ENCODE data around the gene SERPINA1. TPM values are rescaled to one million over a fixed set of nuclear protein-coding genes. Genes with fewer than 3 reads are reported as not detected.
"Not testable (repeated sequence)": the region's sequence is repeated elsewhere in the genome, so short reads cannot be mapped to it uniquely, and the experiment has no call there.

The SERPINA1 gene
- 0.58 and 1.4 TPM in 2 replicates for total RNA-seq (2014; rRNA removed; shearing (Covaris generic))
- polyA plus RNA-seq (2015; cell fraction: cytosol; rRNA removed): 2.9 and 3.6 TPM in 2 replicates
- 2.5 and 4.0 TPM in 2 replicates for polyA plus RNA-seq (2015; cell fraction: nucleus; rRNA removed)

GRCh38 chr14:94388384-94389103 lies at the start of gene SERPINA1:
SERPINA1 (minus strand) TSS chr14:94388602; CDS start chr14:94383237, 5,365 bp downstream.
- DNase-seq (ENCODE audit: low read depth): peak; percentile 69

GRCh38 chr14:94428610-94429009 lies 40.2 kb upstream of the SERPINA1 start:
- DNase-seq (ENCODE audit: low read depth): no peak

GRCh38 chr14:94427016-94427613 lies 38.7 kb upstream of the SERPINA1 start:
- no peak for DNase-seq (ENCODE audit: low read depth)

GRCh38 chr14:94426526-94426925 lies 38.1 kb upstream of the SERPINA1 start:
- no peak for DNase-seq (ENCODE audit: low read depth)

- DNase-seq (ENCODE audit: low read depth): no peak
Measured at GRCh38 chr14:94424371-94424770, 36.0 kb upstream of the SERPINA1 start.

GRCh38 chr14:94423453-94424056 lies 35.2 kb upstream of the SERPINA1 start:
- DNase-seq (ENCODE audit: low read depth): peak; percentile 52

GRCh38 chr14:94421316-94421715 lies 32.9 kb upstream of the SERPINA1 start:
- no peak for DNase-seq (ENCODE audit: low read depth)

- not testable (repeated sequence) for DNase-seq (ENCODE audit: low read depth)
Measured at GRCh38 chr14:94417497-94418205, 29.2 kb upstream of the SERPINA1 start.

- DNase-seq (ENCODE audit: low read depth): no peak
Measured at GRCh38 chr14:94412671-94413638, 24.6 kb upstream of the SERPINA1 start.

GRCh38 chr14:94411638-94412037 lies 23.2 kb upstream of the SERPINA1 start:
- no peak for DNase-seq (ENCODE audit: low read depth)

GRCh38 chr14:94409430-94409829 lies 21.0 kb upstream of the SERPINA1 start:
- not testable (repeated sequence) for DNase-seq (ENCODE audit: low read depth)

- no peak for DNase-seq (ENCODE audit: low read depth)
Measured at GRCh38 chr14:94408546-94409095, 20.2 kb upstream of the SERPINA1 start.

GRCh38 chr14:94407906-94408305 lies 19.5 kb upstream of the SERPINA1 start:
- no peak for DNase-seq (ENCODE audit: low read depth)

- no peak for DNase-seq (ENCODE audit: low read depth)
Measured at GRCh38 chr14:94406910-94407309, 18.5 kb upstream of the SERPINA1 start.

GRCh38 chr14:94405486-94405885 lies 17.1 kb upstream of the SERPINA1 start:
- no peak for DNase-seq (ENCODE audit: low read depth)

- DNase-seq (ENCODE audit: low read depth): no peak
Measured at GRCh38 chr14:94404561-94404960, 16.2 kb upstream of the SERPINA1 start.

GRCh38 chr14:94403312-94403932 lies 15.0 kb upstream of the SERPINA1 start:
- DNase-seq (ENCODE audit: low read depth): no peak

- DNase-seq (ENCODE audit: low read depth): peak; percentile 7
Measured at GRCh38 chr14:94401083-94401482, 12.7 kb upstream of the SERPINA1 start.

GRCh38 chr14:94400422-94400841 lies 12.0 kb upstream of the SERPINA1 start:
- no peak for DNase-seq (ENCODE audit: low read depth)

GRCh38 chr14:94398536-94398935 lies 10.1 kb upstream of the SERPINA1 start:
- no peak for DNase-seq (ENCODE audit: low read depth)
